Activated T-cell treated with anti-CD3 and anti-CD28 coated beads, Interleukin-2, amount 50 U/mL, for 72 hours (primary cell): ENCODE data around the gene NAV1. TPM values are rescaled to one million over a fixed set of nuclear protein-coding genes. Genes with fewer than 3 reads are reported as not detected.

Source experiments
- ATAC-seq, 2 donors: fragments of 150-1000 bp; cut with Tn5 transposase; replicated peaks in 1 of 2; 2 replicates each; pipeline ENCODE4 v1.10.0; 2021; ENCODE audit warnings: moderate library complexity in 2 of 2, mild to moderate bottlenecking in 1 of 2
- DNase-seq, 2 donors: peaks; one replicate each; pipeline ENCODE4 v3.0.0; 2021 to 2022; ENCODE audit warnings: mixed read lengths in 1 of 2
- H3K27ac Mint-ChIP-seq: one replicate; pipeline ENCODE4 v1.8.0; 2022; ENCODE audit warnings: mild to moderate bottlenecking, moderate library complexity, mixed read lengths
- H3K27me3 Mint-ChIP-seq: one replicate; pipeline ENCODE4 v1.8.0; 2022; ENCODE audit warnings: low read depth, mixed read lengths
- H3K36me3 Mint-ChIP-seq, 2 donors: one replicate each; pipeline ENCODE4 v1.8.0; 2022; ENCODE audit warnings: mixed read lengths in 2 of 2, mild to moderate bottlenecking in 1 of 2; ENCODE audit not compliant: insufficient read depth in 2 of 2
- H3K4me1 Mint-ChIP-seq: one replicate; pipeline ENCODE4 v1.8.0; 2022; ENCODE audit warnings: low read depth, mixed read lengths
- H3K4me3 Mint-ChIP-seq, 2 donors: one replicate each; pipeline ENCODE4 v1.8.0; 2022; ENCODE audit warnings: mild to moderate bottlenecking in 2 of 2, mixed read lengths in 2 of 2, moderate library complexity in 2 of 2
- H3K9me3 Mint-ChIP-seq, 2 donors: one replicate each; pipeline ENCODE4 v1.8.0; 2022; ENCODE audit warnings: mixed read lengths in 2 of 2
- total RNA-seq, 2 donors: library from RNA; stranded (reverse); gene quantifications; one replicate each; pipeline ENCODE4 v1.2.3, GENCODE V29; 2022

The NAV1 gene
- total RNA-seq, 2 donors from 2014 or later: 6.2 to 6.3 TPM

DNA sequence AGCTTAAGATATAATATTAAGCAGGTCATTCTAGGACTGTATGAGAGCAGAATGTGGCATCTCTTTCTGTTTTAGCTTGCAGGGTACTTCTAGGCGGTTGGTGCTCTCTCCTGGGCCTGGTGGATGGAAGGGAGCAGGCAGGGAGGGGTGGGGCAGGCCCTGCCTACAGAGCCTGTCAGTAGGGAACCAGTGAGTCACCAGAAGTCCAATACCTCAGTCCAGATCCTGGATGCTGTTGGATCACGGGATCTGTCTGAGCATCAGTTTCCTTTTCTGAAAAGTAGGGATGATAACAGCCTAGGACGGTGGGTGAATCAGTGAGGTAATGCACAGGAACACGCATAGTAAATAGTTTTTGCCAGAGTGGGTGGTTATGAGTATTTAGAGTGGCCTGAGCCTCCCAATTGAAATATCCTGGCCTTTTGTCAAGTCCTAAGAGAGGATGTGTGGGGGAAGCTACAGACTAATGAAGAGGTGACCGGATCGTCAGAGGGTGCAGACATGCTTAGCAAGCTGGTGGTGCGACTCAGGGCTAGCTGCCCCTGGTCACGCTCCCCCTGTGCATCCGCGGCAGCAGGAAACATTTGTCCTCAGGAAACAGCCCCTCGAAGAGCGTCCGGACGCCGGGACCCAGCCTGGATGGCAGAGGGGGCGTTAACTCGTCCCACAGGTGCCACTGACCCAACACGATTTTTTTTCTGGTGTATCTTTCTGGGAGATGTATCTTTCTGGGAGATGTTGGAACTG, 23.9 kb downstream of the NAV1 start:
- Mint-ChIP-seq H3K9me3 (no peaks in the 10 kb centered on the region), H3K4me1 (no peaks in the 10 kb centered on the region), H3K36me3 (no peaks in the 10 kb centered on the region), H3K4me3 (no peak overlapping the region), H3K27me3 (no peaks in the 10 kb centered on the region), H3K27ac (no peak overlapping the region)
- DNase-seq (no peak), ATAC-seq (no peak)

DNA sequence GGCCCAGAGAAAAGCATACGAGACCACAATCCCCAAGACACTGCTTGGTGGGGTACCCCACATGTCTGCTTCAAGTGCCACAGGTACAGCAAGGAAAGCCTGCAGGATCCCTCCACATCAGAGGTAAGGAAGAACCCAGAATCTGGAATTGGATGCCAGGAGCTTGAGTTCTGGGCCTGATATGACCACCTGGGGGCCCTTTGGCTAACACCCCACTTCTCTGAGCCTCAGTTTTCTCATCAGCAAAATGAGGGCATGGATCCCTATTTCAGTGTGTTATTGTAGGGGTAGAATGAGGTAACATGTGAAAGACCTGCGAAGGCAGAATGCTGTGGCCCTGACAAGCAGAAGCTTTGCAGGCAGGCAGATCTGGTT, 24.5 kb downstream of the NAV1 start:
- Mint-ChIP-seq H3K27me3 (no peaks in the 10 kb centered on the region), H3K4me1 (no peaks in the 10 kb centered on the region), H3K36me3 (no peaks in the 10 kb centered on the region), H3K9me3 (no peaks in the 10 kb centered on the region), H3K27ac (no peak overlapping the region), H3K4me3 (no peak overlapping the region)
- ATAC-seq (no peak), DNase-seq (no peak)

DNA sequence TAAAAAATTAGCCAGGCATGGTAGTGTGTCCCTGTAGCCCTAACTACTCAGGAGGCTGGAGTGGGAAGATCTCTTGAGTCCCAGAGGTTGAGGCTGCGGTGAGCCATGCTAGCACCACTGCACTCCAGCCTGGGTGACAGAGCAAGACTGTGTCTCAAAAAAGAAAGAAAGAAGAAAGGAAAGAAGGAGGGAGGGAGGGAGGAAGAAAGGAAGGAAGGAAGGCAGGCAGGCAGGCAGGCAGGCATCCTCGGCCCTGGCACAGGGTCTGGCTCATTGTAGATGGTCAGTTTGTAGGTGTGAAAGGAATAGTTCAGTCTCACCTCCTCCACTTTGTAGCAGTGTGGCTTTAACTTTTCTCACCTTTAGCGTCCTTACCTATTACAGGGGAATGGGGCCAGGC, 25.0 kb downstream of the NAV1 start:
- H3K27me3 Mint-ChIP-seq: no peaks in the 10 kb centered on the region
- ATAC-seq (no peak), DNase-seq (no peak)
- H3K9me3 Mint-ChIP-seq: no peaks in the 10 kb centered on the region
- H3K27ac Mint-ChIP-seq: no peak overlapping the region
- H3K36me3 Mint-ChIP-seq: no peaks in the 10 kb centered on the region
- no peak overlapping the region for H3K4me3 Mint-ChIP-seq
- no peaks in the 10 kb centered on the region for H3K4me1 Mint-ChIP-seq

DNA sequence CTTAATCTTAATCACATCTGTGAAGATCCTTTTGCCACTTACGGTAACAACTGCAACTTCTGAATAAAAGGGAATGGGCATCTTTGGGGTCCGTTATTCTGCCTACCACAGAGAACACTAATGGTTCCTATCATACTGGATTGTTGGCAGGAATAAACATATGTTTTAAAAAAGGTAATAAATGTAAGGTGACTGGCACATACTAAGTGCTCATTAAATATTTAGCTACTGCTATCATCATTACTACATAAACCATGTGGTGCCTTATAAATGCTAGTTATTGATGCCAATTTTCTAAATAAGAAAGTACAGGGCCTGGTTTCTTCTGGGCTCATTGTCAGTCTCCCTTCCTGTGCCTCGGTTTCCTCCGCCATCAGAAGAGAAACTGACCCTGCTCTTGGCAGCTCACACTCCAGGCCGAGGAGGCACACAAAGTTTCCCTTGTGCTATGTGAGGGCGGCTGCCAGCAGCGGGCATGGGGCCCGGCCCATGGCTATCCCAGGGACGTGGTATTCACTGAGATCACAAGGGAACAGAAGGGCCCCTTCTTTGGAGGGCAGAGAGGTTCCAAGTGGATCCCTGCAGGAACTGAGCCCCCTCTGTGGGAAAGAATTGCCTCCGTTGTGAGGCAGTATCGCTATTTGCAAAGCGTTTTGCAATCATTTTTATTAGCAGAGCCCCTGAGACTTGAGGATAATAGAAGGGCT, 26.2 kb downstream of the NAV1 start:
- Mint-ChIP-seq H3K36me3 (no peaks in the 10 kb centered on the region), H3K4me3 (no peak overlapping the region), H3K4me1 (no peaks in the 10 kb centered on the region), H3K9me3 (no peaks in the 10 kb centered on the region), H3K27me3 (no peaks in the 10 kb centered on the region), H3K27ac (no peak overlapping the region)
- DNase-seq (no peak), ATAC-seq (no peak)

DNA sequence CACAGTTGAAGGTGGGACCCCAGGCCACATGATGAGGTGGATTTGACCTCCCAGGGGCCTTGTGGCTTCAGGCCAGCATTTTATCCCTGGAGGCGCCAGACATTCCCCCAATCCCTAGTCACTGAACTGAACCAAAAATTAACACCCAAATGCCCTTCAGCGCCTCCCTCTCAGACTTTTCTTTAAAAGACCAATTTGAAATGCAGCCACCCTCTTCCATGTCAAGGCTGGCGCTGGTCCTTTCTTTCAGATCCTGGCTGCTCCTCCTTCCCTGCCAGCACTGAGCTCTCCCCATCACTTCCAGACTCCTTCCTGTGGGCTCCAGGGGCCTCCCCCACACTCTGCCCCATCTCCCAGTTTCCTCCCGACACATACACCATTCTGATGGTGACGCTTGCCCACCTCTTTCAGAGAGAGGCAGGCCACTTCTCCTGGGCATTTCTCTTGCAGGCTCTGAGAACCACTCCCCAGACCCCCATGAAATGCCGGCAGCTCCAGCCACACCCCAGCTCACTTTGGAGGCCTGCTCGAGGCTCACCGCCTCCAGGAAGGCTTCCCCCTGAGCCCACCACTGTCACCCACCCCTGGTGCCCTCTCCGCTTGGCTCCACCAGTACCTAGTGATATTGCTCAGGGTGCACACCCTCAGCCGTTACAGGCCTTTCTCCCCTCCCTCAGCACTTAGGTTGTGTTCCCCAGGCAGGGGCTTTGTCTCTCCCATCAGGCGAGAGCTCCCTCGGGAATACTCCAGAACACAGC, 27.0 kb downstream of the NAV1 start:
- no peak for DNase-seq
- Mint-ChIP-seq H3K27me3 (no peaks in the 10 kb centered on the region), H3K27ac (no peak overlapping the region), H3K36me3 (no peaks in the 10 kb centered on the region), H3K9me3 (no peaks in the 10 kb centered on the region), H3K4me3 (no peak overlapping the region), H3K4me1 (no peaks in the 10 kb centered on the region)
- ATAC-seq: no peak

DNA sequence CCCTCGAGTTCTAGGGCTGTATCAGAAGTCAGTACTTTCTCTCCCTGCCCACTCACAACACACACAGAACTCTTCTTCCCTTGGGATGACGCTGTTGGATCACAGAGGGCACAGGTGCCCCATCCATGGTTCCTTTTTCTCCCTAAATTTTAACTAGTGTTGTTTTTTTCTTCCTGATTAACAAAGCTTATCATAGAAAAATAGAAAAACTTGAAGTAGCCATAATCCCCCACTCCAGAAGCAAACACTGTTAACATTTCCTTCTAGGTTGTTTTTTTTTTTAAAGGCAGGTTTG, 27.5 kb downstream of the NAV1 start:
- Mint-ChIP-seq H3K27ac (no peak overlapping the region), H3K36me3 (no peaks in the 10 kb centered on the region), H3K4me3 (no peak overlapping the region), H3K27me3 (no peaks in the 10 kb centered on the region), H3K4me1 (no peaks in the 10 kb centered on the region), H3K9me3 (no peaks in the 10 kb centered on the region)
- ATAC-seq (no peak), DNase-seq (no peak)

DNA sequence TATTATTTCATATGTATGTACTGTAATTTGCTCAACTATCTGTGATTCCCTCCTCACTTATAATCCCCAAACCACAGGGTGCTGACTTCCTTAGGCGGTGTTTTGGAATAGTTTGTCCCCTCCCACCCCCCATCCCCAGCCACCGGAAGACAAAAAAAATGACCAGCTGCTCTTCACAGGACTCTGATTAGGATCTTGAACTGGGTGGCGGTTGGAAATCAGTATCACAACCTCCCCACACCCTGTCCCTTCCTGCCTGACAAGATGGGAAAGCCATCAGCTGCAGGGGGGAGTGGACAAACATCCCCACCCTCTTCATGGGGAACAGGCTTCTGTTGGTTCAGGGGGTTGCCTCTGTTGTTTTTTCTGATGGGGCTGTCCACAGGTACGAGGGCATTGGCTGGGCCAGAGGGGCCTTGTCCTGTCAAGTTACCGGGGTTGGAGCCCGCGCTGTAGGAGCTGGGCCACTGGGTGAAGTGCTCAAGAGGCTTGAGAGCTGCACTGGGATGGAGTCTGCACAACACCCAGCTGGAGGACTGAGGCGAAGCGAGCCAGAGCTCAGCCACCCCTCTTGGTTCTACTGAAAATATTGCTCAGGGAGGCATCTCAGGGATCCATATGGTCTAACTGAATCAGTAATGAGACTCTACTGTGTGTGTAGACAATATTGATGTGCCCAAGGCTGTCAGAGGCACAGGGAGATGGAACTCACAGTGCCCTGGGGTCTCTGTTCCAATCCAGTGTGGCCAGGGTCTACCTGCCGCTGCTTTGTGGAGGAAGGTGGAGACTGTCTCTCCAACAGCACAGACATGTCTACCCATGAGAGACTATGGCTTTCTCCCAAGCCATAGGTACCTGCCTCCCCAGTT, 28.2 kb downstream of the NAV1 start:
- Mint-ChIP-seq H3K27me3 (no peaks in the 10 kb centered on the region), H3K4me1 (no peaks in the 10 kb centered on the region), H3K4me3 (no peak overlapping the region), H3K27ac (no peak overlapping the region), H3K9me3 (no peaks in the 10 kb centered on the region), H3K36me3 (no peaks in the 10 kb centered on the region)
- no peak for DNase-seq
- ATAC-seq: no peak

DNA sequence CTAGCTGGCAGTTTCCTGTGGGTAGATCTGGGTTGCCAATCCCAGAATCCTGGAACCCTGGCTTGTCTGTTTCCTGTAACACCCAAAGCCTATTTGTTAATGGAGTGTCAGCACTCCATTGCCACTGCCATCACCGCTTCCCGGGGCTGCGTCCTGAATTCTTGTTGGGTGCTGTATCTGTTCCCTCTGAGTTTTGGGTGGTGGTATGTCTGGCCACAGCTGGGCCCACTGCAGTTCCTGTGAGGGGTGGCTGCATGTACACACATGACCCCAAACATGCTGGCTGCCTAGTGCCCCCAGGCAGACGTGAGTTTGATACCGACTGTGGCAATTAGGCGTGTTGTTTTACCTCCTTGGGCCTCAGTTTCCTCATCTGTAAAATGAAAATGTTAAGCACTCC, 29.3 kb downstream of the NAV1 start:
- Mint-ChIP-seq H3K27ac (no peak overlapping the region), H3K4me1 (peaks cover 6% of the 10 kb centered on the region), H3K36me3 (no peaks in the 10 kb centered on the region), H3K4me3 (no peak overlapping the region), H3K9me3 (no peaks in the 10 kb centered on the region), H3K27me3 (no peaks in the 10 kb centered on the region)
- ATAC-seq (no peak), DNase-seq (no peak)

DNA sequence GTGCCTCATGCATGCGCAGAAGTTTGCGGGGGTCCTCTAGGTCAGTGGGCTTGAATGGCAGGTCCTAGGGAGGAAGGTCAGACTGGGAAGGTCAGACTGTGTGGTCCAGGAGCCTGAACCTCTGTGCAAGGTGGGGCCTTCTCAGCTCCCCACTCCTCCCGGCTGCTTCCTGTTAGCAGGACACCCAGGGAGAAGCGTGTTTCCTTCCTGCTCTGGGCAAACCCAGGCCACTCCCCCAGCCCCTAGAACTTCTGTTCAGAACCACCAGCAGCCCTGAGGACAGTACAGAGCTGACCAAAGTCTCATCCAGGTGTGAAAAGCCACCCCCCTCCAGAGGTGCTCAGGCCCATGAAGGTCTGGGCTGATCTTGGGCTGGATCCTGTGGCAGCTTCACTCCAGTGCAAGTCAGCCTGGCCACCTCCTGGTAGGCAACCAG, 29.9 kb downstream of the NAV1 start:
- Mint-ChIP-seq H3K27me3 (no peaks in the 10 kb centered on the region), H3K4me1 (peaks cover 6% of the 10 kb centered on the region), H3K36me3 (no peaks in the 10 kb centered on the region), H3K9me3 (no peaks in the 10 kb centered on the region), H3K4me3 (no peak overlapping the region), H3K27ac (no peak overlapping the region)
- DNase-seq: no peak
- ATAC-seq: no peak

DNA sequence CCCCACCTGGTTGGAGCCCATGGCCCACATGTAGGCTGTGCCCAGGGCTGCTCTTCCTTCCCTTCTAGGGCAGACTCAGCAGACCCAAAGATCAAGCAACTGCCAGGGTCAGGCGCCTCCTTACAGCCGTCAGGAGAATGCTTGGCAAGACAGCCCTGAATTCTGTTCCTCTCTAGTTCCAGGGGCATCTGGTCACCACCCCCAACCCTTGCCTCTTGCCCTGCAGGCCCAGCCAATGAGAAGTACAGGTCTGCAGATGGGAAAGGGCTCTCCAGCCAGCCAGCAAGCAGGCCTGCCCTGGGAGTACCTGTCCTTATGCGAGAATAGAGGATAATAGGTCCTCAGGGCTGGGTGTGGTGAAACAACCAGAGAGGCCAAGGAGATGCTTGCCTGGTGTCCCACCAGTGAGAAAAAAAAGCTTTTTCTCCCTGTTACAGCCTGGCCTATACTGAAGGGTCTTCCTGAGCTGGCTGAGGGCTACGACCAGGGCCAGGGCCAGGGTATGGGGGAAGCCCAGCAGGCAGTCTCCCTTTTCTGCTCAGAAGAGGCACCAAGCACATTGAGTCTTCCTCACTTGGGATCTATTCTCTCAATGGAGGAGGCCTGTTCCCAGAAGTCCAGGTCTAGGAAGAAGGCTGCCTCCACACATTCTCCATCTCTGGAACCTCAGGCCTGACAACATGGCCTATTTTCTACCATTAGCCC, 31.4 kb downstream of the NAV1 start:
- H3K9me3 Mint-ChIP-seq: no peaks in the 10 kb centered on the region

DNA sequence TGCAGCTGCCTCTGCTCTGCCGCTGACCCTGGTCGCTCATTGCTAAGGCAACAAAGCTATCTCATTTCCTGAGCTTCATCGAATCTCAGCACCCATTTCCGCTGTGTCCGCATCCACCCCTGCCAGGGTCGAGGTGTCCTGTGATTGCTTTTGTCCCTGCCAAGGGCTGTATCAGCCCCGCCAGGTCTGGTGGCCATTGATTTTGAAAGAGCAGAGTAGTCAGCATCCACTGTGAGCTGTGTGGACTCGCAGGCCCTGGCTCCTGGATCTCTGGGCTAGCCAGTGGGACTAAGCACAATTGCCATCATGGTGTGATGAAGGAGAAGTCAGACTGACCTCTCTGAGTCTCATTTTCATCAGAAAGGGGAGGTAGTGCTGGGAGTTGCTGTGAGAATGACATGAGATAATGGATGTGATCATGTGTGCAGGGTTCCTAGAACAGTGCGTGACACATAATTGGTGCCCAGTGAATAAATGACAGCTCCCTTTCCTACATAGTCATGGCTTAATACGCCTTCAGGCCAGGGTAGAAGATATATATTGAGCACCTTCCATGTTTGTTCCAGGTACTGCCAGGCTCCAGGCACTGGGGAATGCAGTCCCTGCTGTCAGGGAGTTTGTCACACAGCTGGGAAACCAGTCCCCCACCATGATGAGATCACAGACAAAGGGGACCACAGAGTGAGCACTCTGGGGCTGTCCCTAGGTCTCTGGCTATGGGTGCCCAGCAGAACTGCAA, 32.1 kb downstream of the NAV1 start:
- no peak for DNase-seq
- no peak for ATAC-seq
- no peak overlapping the region for H3K27ac Mint-ChIP-seq
- no peaks in the 10 kb centered on the region for H3K9me3 Mint-ChIP-seq
- H3K4me1 Mint-ChIP-seq: peaks cover 6% of the 10 kb centered on the region
- H3K4me3 Mint-ChIP-seq: no peak overlapping the region
- H3K27me3 Mint-ChIP-seq: no peaks in the 10 kb centered on the region
- no peaks in the 10 kb centered on the region for H3K36me3 Mint-ChIP-seq

More for the DNA sequence above, 31.4 kb downstream of the NAV1 start:
- DNase-seq (no peak), ATAC-seq (no peak)
- no peaks in the 10 kb centered on the region for H3K27me3 Mint-ChIP-seq
- H3K36me3 Mint-ChIP-seq: no peaks in the 10 kb centered on the region
- no peak overlapping the region for H3K4me3 Mint-ChIP-seq
- peaks cover 6% of the 10 kb centered on the region for H3K4me1 Mint-ChIP-seq
- H3K27ac Mint-ChIP-seq: no peak overlapping the region

DNA sequence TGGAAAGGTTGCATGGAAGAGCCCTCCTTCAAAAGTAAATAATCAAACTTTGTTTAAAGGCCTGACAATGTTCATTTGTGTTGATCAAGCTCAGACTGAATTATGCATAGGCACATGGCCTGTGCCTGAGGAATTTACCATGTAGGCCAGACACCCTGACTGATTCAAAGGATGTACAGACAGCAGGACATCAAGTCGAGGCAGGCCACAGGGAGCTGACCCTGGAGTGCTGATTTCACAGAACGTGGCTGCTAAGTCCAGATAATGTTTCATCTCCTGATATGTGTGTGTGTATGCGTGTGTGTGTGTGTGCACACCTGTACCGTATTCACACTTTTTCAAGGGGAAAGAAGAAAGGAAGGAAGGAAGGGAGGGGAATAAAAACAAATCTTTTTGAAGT, 34.1 kb downstream of the NAV1 start:
- Mint-ChIP-seq H3K4me1 (peaks cover 6% of the 10 kb centered on the region), H3K27ac (no peak overlapping the region), H3K4me3 (no peak overlapping the region), H3K36me3 (peaks cover 0 to 4% of the 10 kb centered on the region in 2 donors), H3K9me3 (peaks cover 4 to 6% of the 10 kb centered on the region in 2 donors), H3K27me3 (no peaks in the 10 kb centered on the region)
- DNase-seq (no peak), ATAC-seq (no peak)
